GM12878 (cell line): ENCODE measurements around the gene PSMC4. TPM values are rescaled to one million over a fixed set of nuclear protein-coding genes. Genes with fewer than 3 reads are reported as not detected.

Source experiments
- ATAC-seq: fragments of 200-7000 bp; cut with Tn5 transposase; 3 replicates; pipeline ENCODE4 v1.9.1; 2020; ENCODE audit warnings: mild to moderate bottlenecking, moderate library complexity
- BruUV-seq: library from RNA; stranded (reverse); fragments of 400-500 nt; replicated peaks from 2 replicates; lab custom pipeline; 2021; lab: Mats Ljungman, UMichigan
- CTCF ChIA-PET: fragments of 300-600 bp; sonication (Branson Sonifier 250); formaldehyde crosslinking; extraction: SDS; loops from one replicate; lab custom pipeline; 2021; ENCODE audit warnings: inconsistent platforms; lab: Yijun Ruan, JAX
- POLR2A ChIA-PET: fragments of 350-600 bp; formaldehyde crosslinking; extraction: SDS; loops from one replicate; lab custom pipeline; 2021; ENCODE audit warnings: inconsistent platforms; lab: Charles Lee
- RAD21 ChIA-PET: fragments of 300-600 bp; sonication (Branson Sonifier 250); formaldehyde crosslinking; loops from one replicate; lab custom pipeline; 2023; ENCODE audit warnings: antibody characterized with exemption; ENCODE audit not compliant: unreplicated experiment; lab: Charles Lee
- SMC1A ChIA-PET: fragments of 300-600 bp; sonication (Branson Sonifier 250); formaldehyde crosslinking; loops from one replicate; lab custom pipeline; 2023; ENCODE audit not compliant: unreplicated experiment, uncharacterized antibody; lab: Charles Lee
- DNase-seq: peaks from one replicate; pipeline ENCODE4 v3.0.0-alpha.2; 2011; ENCODE audit warnings: low read depth, low spot score
- FAIRE-seq: peaks from 3 replicates; lab custom pipeline; 2011; peaks lifted over from hg19 to GRCh38; lab: Jason Lieb, UNC
- H2AFZ ChIP-seq: 2 replicates; pipeline ENCODE4 v1.6.0; 2011; ENCODE audit warnings: low read depth, low read length, control low read depth; ENCODE audit not compliant: control insufficient read depth
- H3K27ac ChIP-seq: 2 replicates; pipeline ENCODE4 v1.5.1; 2011; ENCODE audit warnings: control low read depth; ENCODE audit not compliant: control insufficient read depth, insufficient read depth
- H3K27me3 ChIP-seq, 2 experiments: replicated peaks in 1 of 2; 2 replicates each; pipeline versions ENCODE4 v1.6.0 to v1.6.1; 2011; ENCODE audit warnings: low read length in 1 of 2; ENCODE audit not compliant: control insufficient read depth in 2 of 2, insufficient read depth in 2 of 2
- H3K36me3 ChIP-seq, 2 experiments: 2 replicates each; pipeline ENCODE4 v1.5.1; 2011; ENCODE audit warnings: low read length in 1 of 2; ENCODE audit not compliant: control insufficient read depth in 2 of 2, insufficient read depth in 2 of 2
- H3K4me1 ChIP-seq: 2 replicates; pipeline ENCODE4 v1.6.1; 2011; ENCODE audit warnings: mild to moderate bottlenecking, low read length, moderate library complexity, mixed read lengths; ENCODE audit not compliant: control insufficient read depth, insufficient read depth
- H3K4me2 ChIP-seq: 2 replicates; pipeline ENCODE4 v1.6.0; 2011; ENCODE audit warnings: control low read depth; ENCODE audit not compliant: control insufficient read depth, insufficient read depth
- H3K4me3 ChIP-seq: fragments of 200-600 bp; sonication (generic); 2 replicates; pipeline ENCODE4 v1.5.1; 2016
- H3K79me2 ChIP-seq: 2 replicates; pipeline ENCODE4 v1.6.0; 2011; ENCODE audit warnings: low read length; ENCODE audit not compliant: control insufficient read depth, insufficient read depth
- H3K9ac ChIP-seq: 2 replicates; pipeline ENCODE4 v1.8.0; 2011; ENCODE audit warnings: low read length, control low read depth, mixed read lengths; ENCODE audit not compliant: control insufficient read depth, insufficient read depth
- H3K9me3 ChIP-seq: replicated peaks from 3 replicates; pipeline ENCODE4 v1.5.1; 2011; ENCODE audit warnings: mild to moderate bottlenecking, low read length; ENCODE audit not compliant: control insufficient read depth, insufficient read depth
- H4K20me1 ChIP-seq: 2 replicates; pipeline ENCODE4 v1.6.0; 2011; ENCODE audit not compliant: control insufficient read depth, insufficient read depth
- BMI1 ChIP-seq: fragments of 450-650 bp; IDR thresholded peaks from 2 replicates; pipeline ENCODE4 v1.6.1; 2016; ENCODE audit warnings: mild to moderate bottlenecking, moderate library complexity, borderline replicate concordance
- BRCA1 ChIP-seq: IDR thresholded peaks from 2 replicates; pipeline ENCODE4 v1.6.1; 2011; ENCODE audit warnings: low read depth, low read length, improper control_type of control experiment
- CHD4 ChIP-seq: fragments of 200-600 bp; sonication (generic); IDR thresholded peaks from 2 replicates; pipeline ENCODE4 v1.6.1; 2016; ENCODE audit warnings: mild to moderate bottlenecking
- FOXM1 ChIP-seq: IDR thresholded peaks from 2 replicates; pipeline ENCODE4 v1.6.1; 2012; ENCODE audit warnings: low read depth, mild to moderate bottlenecking, inconsistent platforms, low read length, moderate library complexity
- KDM1A ChIP-seq: fragments of 200-600 bp; sonication (generic); IDR thresholded peaks from 2 replicates; pipeline ENCODE4 v1.6.1; 2016; ENCODE audit warnings: borderline replicate concordance
- MYB ChIP-seq: fragments of 150-350 bp; IDR thresholded peaks from 2 replicates; pipeline ENCODE4 v1.6.1; 2014; ENCODE audit warnings: mild to moderate bottlenecking, low read depth, low read length, borderline replicate concordance
- NFYB ChIP-seq: IDR thresholded peaks from 2 replicates; pipeline ENCODE4 v1.6.1; 2011; ENCODE audit warnings: low read depth, mild to moderate bottlenecking, low read length, improper control_type of control experiment, moderate library complexity; ENCODE audit not compliant: insufficient read depth
- PAX5 ChIP-seq: IDR thresholded peaks from 2 replicates; pipeline ENCODE4 v1.6.1; 2011; ENCODE audit warnings: low read depth, low read length, borderline replicate concordance
- PKNOX1 ChIP-seq: fragments of 450-650 bp; IDR thresholded peaks from 2 replicates; pipeline ENCODE4 v1.6.1; 2016; ENCODE audit warnings: mild to moderate bottlenecking
- RAD51 ChIP-seq: fragments of 450-650 bp; IDR thresholded peaks from 2 replicates; pipeline ENCODE4 v1.6.1; 2016; ENCODE audit warnings: moderate library complexity, mild to moderate bottlenecking, inconsistent platforms
- SMC3 ChIP-seq: IDR thresholded peaks from 2 replicates; pipeline ENCODE4 v1.6.1; 2011; ENCODE audit warnings: low read length, improper control_type of control experiment, borderline replicate concordance
- STAT1 ChIP-seq: fragments of 450-650 bp; conservative IDR thresholded peaks from 2 replicates; pipeline ENCODE4 v1.6.1; 2014; ENCODE audit warnings: antibody characterized with exemption, mild to moderate bottlenecking
- SUZ12 ChIP-seq: fragments of 200-600 bp; sonication (generic); IDR thresholded peaks from one replicate; pipeline ENCODE4 v1.6.1; 2018; ENCODE audit warnings: antibody characterized with exemption, mild to moderate bottlenecking; ENCODE audit not compliant: unreplicated experiment
- TAF1 ChIP-seq: IDR thresholded peaks from 2 replicates; pipeline ENCODE4 v1.6.1; 2011; ENCODE audit warnings: mild to moderate bottlenecking, low read depth, low read length, borderline replicate concordance
- TARDBP ChIP-seq: IDR thresholded peaks from 2 replicates; pipeline ENCODE4 v1.6.1; 2016; ENCODE audit warnings: borderline replicate concordance
- USF2 ChIP-seq: IDR thresholded peaks from 2 replicates; pipeline ENCODE4 v1.6.1; 2011; ENCODE audit warnings: low read depth, low read length, improper control_type of control experiment, borderline replicate concordance
- ZBED1 ChIP-seq: IDR thresholded peaks from 2 replicates; pipeline ENCODE4 v1.6.1; 2016; ENCODE audit warnings: borderline replicate concordance
- whole genome bisulfite sequencing: methylation state at CpG from one replicate; pipeline ENCODE4 v1.1.6; 2016; ENCODE audit warnings: low lambda C conversion rate; ENCODE audit not compliant: insufficient replicate concordance, insufficient coverage; ENCODE audit errors: missing lambda C conversion rate; 5-methylcytosine and 5-hydroxymethylcytosine counted together
- in situ Hi-C: fragments of 300-500 bp; cut with MboI; formaldehyde crosslinking; loops from 9 replicates; pipeline ENCODE4 v1.14.3; 2018; ENCODE audit warnings: mixed read lengths
- intact Hi-C: fragments of 100-400 bp; cut with micrococcal nuclease; formaldehyde crosslinking; loops from one replicate; pipeline ENCODE4 v1.14.2; 2022; ENCODE audit not compliant: unreplicated experiment
- polyA plus RNA-seq, 11 experiments: library from polyadenylated mRNA; depleted of rRNA in 4 of 11; unstranded in 6 of 11; stranded (reverse) in 5 of 11; fragments of >200 nt; fragmentation: Nextera tagmentation in 4 of 11; fragmentation: Illumina TruSeq in 1 of 11; extraction: Ambion mirVana in 4 of 11; extraction: Trizol in 1 of 11; gene quantifications; 1 replicate in 1 of 11; 2 replicates in 10 of 11; pipeline versions ENCODE4 v1.2.1 to v1.2.3, GENCODE V29; 2011 to 2016; ENCODE audit warnings: inconsistent platforms in 2 of 11, missing spikeins in 2 of 11, low read depth in 1 of 11
- total RNA-seq, 4 experiments: library from RNA; depleted of rRNA in 3 of 4; stranded (reverse); fragments of >200 nt in 3 of 4; fragmentation: Illumina TruSeq in 1 of 4; extraction: Trizol in 1 of 4; gene quantifications; 2 replicates each; pipeline versions ENCODE4 v1.2.1 to v1.2.3, GENCODE V29; 2013 to 2021

The PSMC4 gene
- total and polyA plus RNA-seq, 10 of the 15 experiments (the other 5 are each of a cell fraction or from before 2014, with no cell fraction given): 55.2 to 328 (median 127) TPM

- H3K9me3 ChIP-seq: peaks cover 23% of the 10 kb centered on the region; the same call in 2 of the 3 replicates
- BruUV-seq: TSS peak; percentile 11
- FAIRE-seq (no peak), DNase-seq (no peak), ATAC-seq (no peak)
- H2AFZ ChIP-seq: no peak overlapping the region
- CTCF ChIA-PET: no interaction called here
- H3K27me3 ChIP-seq: no peaks in the 10 kb centered on the region
- H3K79me2 ChIP-seq: no peaks in the 10 kb centered on the region
- no peak overlapping the region for H3K4me3 ChIP-seq
- no peak for TF ChIP-seq SUZ12
- no peak for TF ChIP-seq KDM1A
- TF ChIP-seq BMI1: no peak
- TF ChIP-seq BRCA1: no peak
- no peak for TF ChIP-seq PAX5
- TF ChIP-seq PKNOX1: no peak
- TF ChIP-seq MYB: no peak
- TF ChIP-seq USF2: no peak
- TF ChIP-seq NFYB: no peak
- TF ChIP-seq STAT1: no peak
- TF ChIP-seq RAD51: no peak
- no peak for TF ChIP-seq SMC3
- no peak for TF ChIP-seq CHD4
- TF ChIP-seq ZBED1: no peak
- no peak for TF ChIP-seq FOXM1
- no peak for TF ChIP-seq TAF1
- no peak for TF ChIP-seq TARDBP
- TF ChIP-seq, all 136 proteins: peak for 0
- ChIA-PET POLR2A (no interaction called here), SMC1A (no interaction called here), RAD21 (no interaction called here)
- H3K4me2 ChIP-seq: no peak overlapping the region
- no peaks in the 10 kb centered on the region for H3K4me1 ChIP-seq
- in situ Hi-C loops: no loop called here
- H3K36me3 ChIP-seq: no peaks in the 10 kb centered on the region
- intact Hi-C loops: no loop called here
- no peaks in the 10 kb centered on the region for H4K20me1 ChIP-seq
- no peak overlapping the region for H3K27ac ChIP-seq
- no peak overlapping the region for H3K9ac ChIP-seq
- WGBS: 97% methylated on average over 4 of the region's 4 CpGs
Measured at GRCh38 chr19:40025938-40026596, 55.1 kb downstream of the PSMC4 start.
